ENCODE data around the gene SPTBN5. TPM values are rescaled to one million over a fixed set of nuclear protein-coding genes. Genes with fewer than 3 reads are reported as not detected.

SPTBN5 gene
- total RNA-seq = 1.2 and 1.9 TPM in 2 replicates

GRCh38 chr15:41893422-41894250 lies at the start of gene SPTBN5:
Gene SPTBN5, minus strand, starts transcription at chr15:41894053. Its CDS starts 556 bp downstream, at chr15:41893497.
- Mint-ChIP-seq H3K4me1 (ENCODE audit: low read depth) (peaks cover 31% of the 10 kb centered on the region), H3K9me3 (no peaks in the 10 kb centered on the region)

GRCh38 chr15:41942886-41943285 lies 49.0 kb upstream of the SPTBN5 start:
- no peak overlapping the region for H3K4me3 Mint-ChIP-seq
- peaks cover 25% of the 10 kb centered on the region for H3K36me3 Mint-ChIP-seq (ENCODE audit: low read depth)
- DNase-seq (ENCODE audit: low spot score) = no peak
- H3K27ac Mint-ChIP-seq = peak overlapping the region; percentile 31
- no peaks in the 10 kb centered on the region for H3K27me3 Mint-ChIP-seq (ENCODE audit: insufficient read depth)
- intact Hi-C loops (cut with micrococcal nuclease) = no loop called here
- peaks cover 39% of the 10 kb centered on the region for H3K4me1 Mint-ChIP-seq (ENCODE audit: low read depth)
- no peaks in the 10 kb centered on the region for H3K9me3 Mint-ChIP-seq

More at GRCh38 chr15:41893422-41894250, at the start of gene SPTBN5:
- Mint-ChIP-seq H3K4me3 (no peak within 1 kb of the TSS), H3K36me3 (ENCODE audit: low read depth) (peaks cover 10% of the 10 kb centered on the region), H3K27me3 (ENCODE audit: insufficient read depth) (no peaks in the 10 kb centered on the region), H3K27ac (peak within 1 kb of the TSS; percentile 82)
- no peak for DNase-seq (ENCODE audit: low spot score)
- intact Hi-C loops (cut with micrococcal nuclease) = no loop called here

GRCh38 chr15:41941644-41942415 lies 48.0 kb upstream of the SPTBN5 start:
- Mint-ChIP-seq H3K4me3 (no peak overlapping the region), H3K36me3 (ENCODE audit: low read depth) (peaks cover 25% of the 10 kb centered on the region), H3K9me3 (no peaks in the 10 kb centered on the region), H3K4me1 (ENCODE audit: low read depth) (peaks cover 50% of the 10 kb centered on the region), H3K27me3 (ENCODE audit: insufficient read depth) (no peaks in the 10 kb centered on the region), H3K27ac (peak overlapping the region; percentile 31)
- no peak for DNase-seq (ENCODE audit: low spot score)
- intact Hi-C loops (cut with micrococcal nuclease) = no loop called here

GRCh38 chr15:41940441-41940857 lies 46.6 kb upstream of the SPTBN5 start:
- Mint-ChIP-seq H3K27me3 (ENCODE audit: insufficient read depth) (no peaks in the 10 kb centered on the region), H3K36me3 (ENCODE audit: low read depth) (peaks cover 25% of the 10 kb centered on the region), H3K4me1 (ENCODE audit: low read depth) (peaks cover 63% of the 10 kb centered on the region), H3K27ac (peak overlapping the region; percentile 54), H3K4me3 (peak overlapping the region; percentile 37), H3K9me3 (no peaks in the 10 kb centered on the region)
- peak; percentile 46 for DNase-seq (ENCODE audit: low spot score)
- intact Hi-C loops (cut with micrococcal nuclease) = no loop called here

- intact Hi-C loops (cut with micrococcal nuclease) = loop anchor here (10.0 kb wide), 2 partner anchors 255 to 445 kb away; partner anchors contain the start of gene ITPKA
- H3K27ac Mint-ChIP-seq = peak overlapping the region; percentile 54
- H3K27me3 Mint-ChIP-seq (ENCODE audit: insufficient read depth) = no peaks in the 10 kb centered on the region
- H3K36me3 Mint-ChIP-seq (ENCODE audit: low read depth) = peaks cover 25% of the 10 kb centered on the region
- H3K9me3 Mint-ChIP-seq = no peaks in the 10 kb centered on the region
- H3K4me3 Mint-ChIP-seq = peak overlapping the region; percentile 37
- H3K4me1 Mint-ChIP-seq (ENCODE audit: low read depth) = peaks cover 64% of the 10 kb centered on the region
- no peak for DNase-seq (ENCODE audit: low spot score)
Observed at GRCh38 chr15:41939986-41940385, 46.1 kb upstream of the SPTBN5 start.

GRCh38 chr15:41937568-41937923 lies 43.7 kb upstream of the SPTBN5 start:
- intact Hi-C loops (cut with micrococcal nuclease) = loop anchor here (1.0 to 10.0 kb wide), 4 partner anchors 19 to 443 kb away; partner anchors contain the start of genes GANC, ITPKA and TMEM87A
- DNase-seq (ENCODE audit: low spot score) = no peak
- H3K36me3 Mint-ChIP-seq (ENCODE audit: low read depth) = peaks cover 20% of the 10 kb centered on the region
- peak overlapping the region; percentile 73 for H3K4me3 Mint-ChIP-seq
- no peaks in the 10 kb centered on the region for H3K9me3 Mint-ChIP-seq
- no peaks in the 10 kb centered on the region for H3K27me3 Mint-ChIP-seq (ENCODE audit: insufficient read depth)
- H3K27ac Mint-ChIP-seq = peak overlapping the region; percentile 100
- H3K4me1 Mint-ChIP-seq (ENCODE audit: low read depth) = peaks cover 81% of the 10 kb centered on the region

GRCh38 chr15:41936649-41937567 lies 43.1 kb upstream of the SPTBN5 start:
- no peaks in the 10 kb centered on the region for H3K9me3 Mint-ChIP-seq
- intact Hi-C loops (cut with micrococcal nuclease) = loop anchor here (1.0 to 10.0 kb wide), 5 partner anchors 20 to 442 kb away; partner anchors contain the start of genes GANC, ITPKA and TMEM87A
- H3K4me1 Mint-ChIP-seq (ENCODE audit: low read depth) = peaks cover 78% of the 10 kb centered on the region
- H3K27me3 Mint-ChIP-seq (ENCODE audit: insufficient read depth) = no peaks in the 10 kb centered on the region
- peak overlapping the region; percentile 73 for H3K4me3 Mint-ChIP-seq
- peaks cover 19% of the 10 kb centered on the region for H3K36me3 Mint-ChIP-seq (ENCODE audit: low read depth)
- peak overlapping the region; percentile 100 for H3K27ac Mint-ChIP-seq
- peak; percentile 78 for DNase-seq (ENCODE audit: low spot score)

GRCh38 chr15:41936155-41936554 lies 42.3 kb upstream of the SPTBN5 start:
- H3K27me3 Mint-ChIP-seq (ENCODE audit: insufficient read depth) = no peaks in the 10 kb centered on the region
- peak overlapping the region; percentile 73 for H3K4me3 Mint-ChIP-seq
- H3K4me1 Mint-ChIP-seq (ENCODE audit: low read depth) = peaks cover 76% of the 10 kb centered on the region
- no peak for DNase-seq (ENCODE audit: low spot score)
- H3K27ac Mint-ChIP-seq = peak overlapping the region; percentile 100
- intact Hi-C loops (cut with micrococcal nuclease) = loop anchor here (1.0 to 10.0 kb wide), 4 partner anchors 21 to 441 kb away; partner anchors contain the start of gene ITPKA
- no peaks in the 10 kb centered on the region for H3K9me3 Mint-ChIP-seq
- peaks cover 18% of the 10 kb centered on the region for H3K36me3 Mint-ChIP-seq (ENCODE audit: low read depth)

GRCh38 chr15:41935566-41936020 lies 41.7 kb upstream of the SPTBN5 start:
- Mint-ChIP-seq H3K36me3 (ENCODE audit: low read depth) (peaks cover 13% of the 10 kb centered on the region), H3K4me1 (ENCODE audit: low read depth) (peaks cover 72% of the 10 kb centered on the region), H3K27me3 (ENCODE audit: insufficient read depth) (no peaks in the 10 kb centered on the region), H3K27ac (peak overlapping the region; percentile 100), H3K4me3 (peak overlapping the region; percentile 65), H3K9me3 (no peaks in the 10 kb centered on the region)
- intact Hi-C loops (cut with micrococcal nuclease) = loop anchor here (1.0 to 10.0 kb wide), 5 partner anchors 21 to 441 kb away; partner anchors contain the start of genes ITPKA and MAPKBP1
- no peak for DNase-seq (ENCODE audit: low spot score)

GRCh38 chr15:41934843-41935242 lies 41.0 kb upstream of the SPTBN5 start:
- peak overlapping the region; percentile 65 for H3K4me3 Mint-ChIP-seq
- peaks cover 71% of the 10 kb centered on the region for H3K4me1 Mint-ChIP-seq (ENCODE audit: low read depth)
- no peaks in the 10 kb centered on the region for H3K9me3 Mint-ChIP-seq
- peak overlapping the region; percentile 100 for H3K27ac Mint-ChIP-seq
- peaks cover 9% of the 10 kb centered on the region for H3K36me3 Mint-ChIP-seq (ENCODE audit: low read depth)
- intact Hi-C loops (cut with micrococcal nuclease) = loop anchor here (1.0 to 10.0 kb wide), 3 partner anchors 161 to 440 kb away; partner anchors contain the start of genes ITPKA and MAPKBP1
- H3K27me3 Mint-ChIP-seq (ENCODE audit: insufficient read depth) = no peaks in the 10 kb centered on the region
- DNase-seq (ENCODE audit: low spot score) = peak; percentile 70

GRCh38 chr15:41933771-41934170 lies 39.9 kb upstream of the SPTBN5 start:
- intact Hi-C loops (cut with micrococcal nuclease) = loop anchor here (10.0 kb wide), 2 partner anchors 261 to 439 kb away; partner anchors contain the start of gene ITPKA
- Mint-ChIP-seq H3K4me3 (no peak overlapping the region), H3K27me3 (ENCODE audit: insufficient read depth) (no peaks in the 10 kb centered on the region), H3K36me3 (ENCODE audit: low read depth) (peaks cover 10% of the 10 kb centered on the region), H3K9me3 (no peaks in the 10 kb centered on the region), H3K27ac (peak overlapping the region; percentile 100), H3K4me1 (ENCODE audit: low read depth) (peaks cover 78% of the 10 kb centered on the region)
- no peak for DNase-seq (ENCODE audit: low spot score)

All from activated T-helper 1 cell treated with anti-CD3 and anti-CD28 coated beads, Interleukin-12 subunit alpha, Interleukin-12 subunit beta, Interleukin-2, Interleukin-4 antibody, amounts not matched to agents 30 ng/mL and 10 ng/mL and 1 ng/mL, durations not matched to agents 14 hours and 24 hours and 36 hours (primary cell).